Measurements from ENCODE around the gene AHCYL1.
"Not testable (repeated sequence)": the region's sequence is repeated elsewhere in the genome, so short reads cannot be mapped to it uniquely, and the experiment has no call there.

The AHCYL1 gene

DNA sequence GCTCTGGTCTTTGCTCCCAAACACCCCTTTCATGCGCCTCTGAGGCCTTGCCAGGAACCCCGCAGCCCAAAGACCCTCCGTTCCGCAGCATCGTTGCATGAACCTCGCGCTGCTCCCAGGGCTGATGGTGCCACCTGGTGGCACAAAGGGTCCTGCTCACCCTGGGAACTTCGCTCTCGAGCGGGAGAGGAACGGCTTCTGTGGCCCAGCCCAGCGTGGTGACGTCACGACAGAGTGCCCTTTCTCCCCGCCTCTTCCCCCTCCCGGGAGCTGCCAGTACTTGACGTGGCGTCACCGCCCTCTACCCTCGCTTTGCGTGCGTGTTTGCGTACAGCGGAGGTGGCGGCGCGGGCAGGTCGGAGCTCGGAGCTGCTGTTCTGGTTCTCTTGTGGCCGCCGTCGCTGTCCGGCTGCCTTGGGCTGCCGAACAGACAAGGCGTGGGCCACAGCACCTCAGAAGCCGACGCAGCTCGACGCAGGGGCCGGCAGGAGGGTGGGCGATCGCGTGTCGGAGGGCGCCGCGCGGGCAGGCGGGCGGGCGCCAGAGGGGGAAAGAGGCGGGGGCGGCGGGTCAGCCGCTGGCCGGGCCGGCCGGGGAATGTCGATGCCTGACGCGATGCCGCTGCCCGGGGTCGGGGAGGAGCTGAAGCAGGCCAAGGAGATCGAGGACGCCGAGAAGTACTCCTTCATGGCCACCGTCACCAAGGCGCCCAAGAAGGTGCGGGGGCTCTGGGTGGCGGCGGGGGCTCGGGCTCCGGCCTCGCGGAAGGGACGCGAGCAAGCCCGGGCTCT, at the start of gene AHCYL1:
Gene AHCYL1, plus strand, starts transcription at position 310 of the 791 bp plus-strand sequence. Its CDS starts 288 bp downstream, at position 598.
- peak; percentile 97 for DNase-seq

DNA sequence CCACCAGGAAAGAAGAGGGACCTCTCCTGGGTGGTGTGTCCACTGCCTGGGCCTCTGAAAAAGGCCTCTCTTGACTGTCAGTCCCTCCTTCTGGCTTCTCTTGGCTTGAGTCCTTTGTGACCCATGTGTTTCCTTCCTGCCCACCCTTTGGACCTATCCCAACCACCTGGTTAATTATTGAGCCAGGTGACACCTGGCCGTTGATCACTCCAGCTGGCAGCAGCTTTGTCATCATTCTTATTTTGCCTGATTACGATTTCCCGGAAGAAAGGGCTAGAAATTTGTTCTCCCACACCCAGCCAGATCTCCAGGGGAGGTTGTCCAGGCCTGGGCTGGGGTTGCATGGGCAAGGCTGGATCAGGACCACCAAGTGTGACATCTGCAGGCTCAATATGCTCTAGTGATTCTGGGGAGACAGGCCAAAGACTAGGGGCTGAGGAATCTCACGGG, 49.1 kb upstream of the AHCYL1 start:
- peak; percentile 64 for DNase-seq

DNA sequence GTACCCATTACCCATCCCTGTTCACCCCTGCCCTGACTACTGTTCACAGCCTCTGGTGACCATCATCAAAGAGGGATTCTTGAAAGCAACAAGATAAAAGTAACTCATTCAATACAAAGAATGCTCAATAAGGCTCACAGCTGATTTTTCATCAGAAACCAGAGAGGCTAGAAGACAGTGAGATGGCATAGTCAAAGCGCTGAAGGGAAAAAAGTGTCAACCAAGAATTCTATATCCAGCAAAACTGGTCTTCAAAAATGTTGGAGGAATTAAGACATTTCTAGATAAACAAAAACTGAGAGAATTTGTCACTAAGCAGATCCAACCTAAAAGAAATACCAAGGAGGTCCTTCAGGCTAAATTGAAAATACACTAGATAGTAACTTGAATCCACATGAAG, 46.8 kb upstream of the AHCYL1 start:
- no peak for DNase-seq

DNA sequence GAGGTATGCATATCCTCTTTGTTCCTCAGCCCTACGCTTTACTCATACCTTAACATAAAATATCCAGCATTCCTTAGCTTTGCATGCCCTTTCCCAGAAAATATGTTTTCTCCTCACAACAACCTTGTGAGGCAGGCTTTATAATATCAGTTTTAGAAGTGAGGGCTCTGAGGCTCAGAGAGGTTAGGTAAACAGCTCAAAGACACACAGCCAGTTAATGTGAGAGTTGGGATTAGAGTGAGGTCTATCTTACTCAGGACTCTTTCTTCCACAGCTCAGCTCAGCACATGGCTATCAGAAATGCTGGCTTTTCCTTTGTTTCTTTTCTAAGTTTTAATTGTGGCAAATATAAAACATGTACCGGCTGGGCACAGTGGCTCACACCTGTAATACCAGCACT, 46.0 kb upstream of the AHCYL1 start:
- DNase-seq = no peak

DNA sequence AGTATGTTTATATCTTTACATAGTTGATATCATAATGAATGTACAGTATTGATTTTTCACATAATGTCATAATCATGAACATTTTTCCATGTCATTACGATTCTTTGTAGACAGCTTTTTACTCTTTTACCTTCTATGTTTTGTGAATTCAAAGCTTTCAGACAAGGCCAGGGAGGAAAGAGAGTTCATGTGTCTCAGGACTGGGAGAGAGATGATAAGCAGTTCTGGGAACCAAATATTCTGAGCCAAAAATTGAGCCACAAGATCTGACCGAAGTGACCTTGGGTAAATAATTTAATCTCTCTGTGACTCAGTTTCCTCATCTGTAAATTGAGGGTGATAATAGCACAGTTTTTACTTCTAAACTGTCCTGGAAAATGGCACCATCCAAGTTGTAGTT, 42.1 kb upstream of the AHCYL1 start:
- no peak for DNase-seq

DNA sequence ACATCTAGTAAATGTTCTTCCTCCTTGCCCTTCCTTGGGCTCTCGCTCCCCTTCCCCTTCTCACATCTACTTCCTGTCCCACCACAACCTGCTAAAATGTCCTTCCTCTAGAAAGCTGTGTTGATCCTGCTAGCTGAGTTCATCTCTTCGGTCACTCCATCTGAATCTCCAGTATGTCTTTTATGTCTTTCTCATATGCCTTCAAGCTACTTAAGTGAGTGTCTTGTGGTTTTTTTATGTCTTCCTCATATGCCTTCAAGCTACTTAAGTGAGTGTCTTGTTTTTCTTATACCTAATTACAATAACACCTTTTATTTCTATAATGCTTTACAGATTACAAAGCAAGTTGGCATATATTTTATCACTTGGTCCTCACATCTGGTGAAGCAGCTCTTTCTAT, 40.0 kb upstream of the AHCYL1 start:
- DNase-seq = no peak

DNA sequence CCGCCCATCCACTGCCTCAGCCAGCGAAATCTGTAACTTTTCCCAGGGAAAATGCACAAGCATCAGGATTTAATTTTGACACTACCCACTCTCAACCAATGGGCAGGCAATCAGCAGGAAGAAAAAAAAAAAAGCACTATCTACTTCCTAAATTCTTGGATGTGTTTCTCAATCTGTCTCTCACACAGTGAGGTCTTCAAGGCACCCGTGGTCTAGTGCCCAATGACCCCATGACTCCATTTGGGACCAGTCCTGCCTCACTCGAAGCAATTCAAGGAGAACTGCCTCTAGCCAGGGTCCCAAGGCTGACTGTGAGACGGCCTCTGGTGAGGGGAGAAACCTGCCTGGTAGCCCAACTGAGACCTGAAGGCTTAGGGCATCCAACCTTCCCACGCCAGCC, 38.1 kb upstream of the AHCYL1 start:
- DNase-seq = no peak

DNA sequence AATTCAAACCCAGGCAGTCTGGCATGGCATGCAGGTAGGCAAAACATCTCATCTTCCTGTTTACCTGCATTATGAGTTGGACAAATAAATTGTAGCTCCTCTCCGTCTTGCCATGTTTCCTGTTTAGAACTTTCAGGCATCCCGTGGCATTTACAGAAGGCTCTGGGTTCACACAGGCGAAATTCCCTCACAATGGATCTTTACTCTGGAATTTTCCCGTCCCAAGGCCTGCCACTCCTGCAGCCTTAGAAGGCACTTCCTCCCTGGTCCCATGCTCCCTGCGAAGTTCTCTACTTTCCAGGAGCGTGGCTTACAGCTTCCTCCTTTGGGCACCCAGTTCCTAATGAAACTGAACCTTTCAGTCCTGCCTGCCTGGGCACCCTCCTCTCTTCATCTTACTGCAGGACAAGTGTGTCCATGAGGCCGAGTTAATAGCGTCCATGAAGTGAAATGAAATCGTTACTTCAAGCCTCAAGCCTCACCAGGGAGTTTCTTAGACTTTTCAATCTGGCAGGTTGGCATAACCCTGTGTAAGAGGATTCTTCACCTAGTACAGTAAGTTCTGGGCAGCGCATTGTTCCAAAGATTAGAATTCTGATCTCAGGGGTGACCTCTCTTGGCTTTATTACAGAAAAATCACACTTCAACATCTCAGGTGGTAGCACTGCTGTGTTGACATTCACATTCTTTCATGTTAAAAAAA, 36.8 kb upstream of the AHCYL1 start:
- DNase-seq = no peak

DNA sequence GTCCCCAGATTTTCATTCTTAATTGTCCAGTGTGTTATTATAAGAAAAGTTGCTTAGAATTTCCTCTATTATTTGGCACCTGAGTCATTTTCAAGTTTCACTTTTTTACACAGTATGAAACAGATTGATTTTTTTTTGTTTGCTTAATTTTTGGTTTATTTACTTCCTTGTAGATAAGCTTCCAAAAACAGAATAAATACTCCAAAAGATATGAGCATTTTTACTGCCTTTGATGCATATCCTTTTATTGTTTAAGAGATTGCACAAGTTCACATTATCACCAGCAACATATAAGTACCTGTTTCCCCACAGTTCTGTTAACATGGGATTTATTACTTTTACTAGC, 36.3 kb upstream of the AHCYL1 start:
- DNase-seq = no peak

DNA sequence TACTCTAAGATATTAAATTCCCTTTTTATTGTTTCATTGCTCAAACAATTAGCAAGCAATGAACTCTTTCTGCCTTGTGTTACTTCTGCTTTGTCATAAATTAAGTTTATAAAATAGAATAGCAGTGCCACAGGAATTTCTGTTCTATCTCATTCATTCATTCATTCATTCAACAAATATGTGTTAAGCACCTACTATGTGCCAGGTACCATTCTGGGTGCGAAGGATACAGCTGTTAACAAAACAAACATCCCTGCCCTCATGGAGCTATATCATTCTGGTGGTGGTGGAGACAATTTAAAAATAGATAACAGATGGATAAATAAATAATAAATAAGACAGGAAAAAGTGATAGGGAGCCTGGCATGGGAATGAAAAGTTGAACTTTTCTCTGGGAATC, 34.5 kb upstream of the AHCYL1 start:
- DNase-seq = no peak

DNA sequence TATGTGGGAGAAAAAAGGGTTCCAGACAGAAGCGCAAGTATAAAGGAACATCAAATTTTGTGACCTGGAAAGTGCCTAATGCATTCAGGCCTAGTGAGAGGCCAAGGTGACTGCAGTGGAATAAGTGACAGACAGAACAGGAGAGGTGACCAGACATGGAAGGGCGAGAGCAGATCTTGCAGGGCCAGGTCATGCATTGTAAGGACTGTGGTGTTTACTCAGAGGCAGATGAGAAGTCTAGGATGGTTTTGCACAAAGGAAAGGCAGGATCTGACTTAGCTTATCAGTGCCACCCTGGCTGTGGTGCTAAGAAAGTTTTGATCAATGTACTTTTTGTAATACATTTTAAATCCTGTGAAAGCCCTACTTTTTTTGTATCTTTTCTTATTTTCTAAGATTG, 34.1 kb upstream of the AHCYL1 start:
- DNase-seq = no peak

DNA sequence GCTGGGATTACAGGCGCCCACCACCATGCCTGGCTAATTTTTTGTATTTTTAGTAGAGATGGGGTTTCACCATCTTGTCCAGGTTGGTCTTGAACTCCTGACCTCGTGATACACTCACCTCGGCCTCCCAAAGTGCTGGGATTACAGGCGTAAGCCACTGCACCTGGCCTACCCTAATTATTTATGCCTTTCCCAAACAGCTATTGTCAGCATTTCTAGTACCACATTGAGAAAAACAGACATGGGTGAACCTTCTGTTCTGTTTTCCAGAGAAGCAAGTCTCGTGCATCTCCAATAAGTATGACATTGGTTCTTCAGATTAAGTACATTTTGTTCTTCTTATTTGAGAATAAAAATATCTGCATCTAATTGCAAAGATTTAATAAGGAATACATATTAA, 33.1 kb upstream of the AHCYL1 start:
- not testable (repeated sequence) for DNase-seq

DNA sequence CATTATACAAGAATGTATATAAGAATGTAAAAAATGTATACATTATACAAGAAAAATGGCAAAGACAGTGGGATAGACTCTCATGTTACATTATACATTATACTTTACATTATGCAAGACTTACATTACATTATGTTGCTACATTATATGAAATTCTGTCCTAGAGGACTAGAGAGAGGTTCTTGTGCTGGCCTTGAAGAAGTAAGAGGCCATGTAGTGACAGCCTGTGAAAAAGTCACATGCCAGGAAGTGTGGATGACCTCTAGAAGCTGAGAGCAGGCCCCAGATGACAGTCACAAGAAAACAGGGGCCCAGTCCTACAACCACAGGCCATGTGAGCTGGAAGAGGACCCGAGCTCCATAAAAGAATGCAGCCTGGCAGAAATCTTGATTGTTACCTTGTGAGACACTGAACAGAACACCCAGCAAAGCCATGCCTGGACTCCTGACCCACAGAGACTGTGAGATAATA, 30.5 kb upstream of the AHCYL1 start:
- DNase-seq = no peak

DNA sequence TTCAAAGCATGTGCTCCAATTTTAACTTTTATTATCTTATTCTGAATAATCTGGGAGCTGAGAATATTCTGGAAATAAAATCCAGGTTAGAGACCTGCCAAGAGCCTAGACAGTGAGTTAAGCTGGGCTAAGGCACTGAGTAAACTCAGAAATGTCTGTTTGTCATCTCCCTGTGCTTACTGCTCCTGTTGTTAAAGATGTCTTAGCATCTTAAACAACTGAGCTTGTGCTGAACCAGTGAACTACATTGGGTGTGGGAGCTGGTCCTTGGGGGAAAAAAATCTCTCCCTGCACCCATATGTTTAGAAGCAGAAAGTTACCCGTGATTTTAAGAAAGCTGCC, 25.0 kb upstream of the AHCYL1 start:
- no peak for DNase-seq

DNA sequence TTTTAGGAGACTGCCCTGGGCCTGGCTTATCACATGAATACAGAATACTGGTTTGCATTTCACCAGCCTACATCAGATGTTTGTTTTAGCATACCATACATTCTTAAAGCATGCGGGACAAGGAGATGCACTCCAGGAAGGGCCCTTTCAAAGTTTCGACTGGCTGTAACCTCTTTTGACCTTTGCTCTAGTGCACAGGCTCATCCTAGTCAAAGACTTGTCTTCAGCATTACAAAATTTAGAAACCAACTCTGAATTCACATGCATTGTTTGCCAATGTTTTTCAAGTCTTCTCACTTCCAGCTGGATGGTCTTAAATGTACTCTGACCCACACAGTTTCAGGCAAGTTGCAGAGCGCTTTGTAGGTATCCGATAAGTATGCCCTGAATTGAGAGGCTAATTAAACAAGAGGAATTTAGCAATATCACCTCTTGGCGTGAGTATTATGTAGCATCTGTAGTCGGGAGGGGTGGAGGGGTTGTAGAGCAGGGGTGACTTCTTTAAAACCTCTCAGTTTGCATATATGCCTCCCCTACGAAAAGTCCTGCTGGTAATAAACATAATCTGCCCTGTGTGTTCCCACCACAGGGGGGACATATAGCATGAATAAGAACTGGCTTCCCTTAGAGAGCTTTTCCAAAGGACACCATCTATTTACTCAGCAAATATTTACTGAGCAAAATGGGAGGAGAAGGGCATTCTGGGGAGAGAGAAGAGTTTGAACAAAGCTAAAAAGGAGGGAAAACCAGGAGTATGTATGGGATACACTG, 24.4 kb upstream of the AHCYL1 start:
- DNase-seq = peak; percentile 65

DNA sequence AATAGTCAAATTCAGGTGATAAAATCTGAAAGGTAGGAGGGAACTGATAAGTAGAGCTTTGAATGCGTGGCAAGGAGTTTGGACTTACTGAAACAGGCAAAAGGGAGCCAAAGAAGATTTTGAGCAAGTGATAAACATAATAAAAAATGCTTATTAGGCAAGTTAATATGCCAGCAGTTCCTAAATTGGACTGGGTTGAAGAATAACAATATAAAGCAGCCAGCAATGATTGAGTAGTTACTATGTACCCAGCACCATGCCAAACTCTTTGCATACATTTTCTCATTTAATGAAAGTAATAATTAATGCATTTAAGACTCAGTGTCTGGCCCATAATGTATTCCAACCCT, 23.8 kb upstream of the AHCYL1 start:
- DNase-seq = no peak

DNA sequence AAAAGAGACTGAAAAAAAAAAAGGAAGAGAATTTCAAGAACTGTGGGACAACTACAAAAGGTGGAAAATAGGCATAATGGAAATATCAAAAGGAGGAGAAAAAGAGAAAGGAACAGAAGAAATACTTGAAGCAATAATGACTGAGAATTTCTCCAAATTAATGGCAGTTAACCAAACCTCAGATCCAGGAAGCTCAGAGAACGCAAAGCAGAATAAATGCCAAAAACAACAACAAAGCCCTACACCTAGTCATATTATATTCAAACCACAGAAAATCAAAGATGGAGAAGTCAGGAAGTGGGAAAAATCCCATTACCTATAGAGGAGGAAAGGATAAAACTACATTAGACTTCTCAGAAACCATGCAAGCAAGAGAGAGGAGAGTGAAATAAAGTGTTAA, 20.7 kb upstream of the AHCYL1 start:
- no peak for DNase-seq

DNA sequence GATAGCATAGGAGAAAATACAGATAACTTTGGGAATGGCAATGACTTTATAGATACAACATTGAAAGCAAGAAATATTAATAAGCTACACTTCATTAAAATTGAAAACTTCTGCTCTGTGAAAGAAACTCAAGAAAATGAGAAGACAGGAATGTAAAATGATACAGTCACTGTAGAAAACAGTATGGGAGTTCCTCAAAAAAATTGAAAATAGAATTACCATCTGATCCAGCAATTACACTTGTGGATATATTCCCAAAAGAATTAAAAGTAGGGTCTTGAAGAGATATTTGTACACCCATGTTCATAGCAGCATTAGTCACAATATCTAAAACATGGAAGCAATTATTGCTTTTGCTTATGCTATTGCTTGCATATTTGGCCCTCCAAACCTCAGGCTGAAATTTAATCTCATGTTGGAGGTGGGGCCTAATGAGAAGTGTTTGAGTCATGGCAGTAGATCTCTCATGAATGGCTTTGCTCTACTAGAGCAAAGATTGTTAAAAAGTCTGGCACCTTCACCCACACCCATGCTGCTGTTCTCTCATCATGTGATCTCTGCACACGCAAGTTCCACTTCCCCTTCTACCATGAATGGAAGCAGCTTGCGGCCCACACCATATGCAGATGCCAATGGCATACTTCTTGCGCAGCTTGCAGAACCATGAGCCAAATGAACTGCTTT, 15.3 kb upstream of the AHCYL1 start:
- no peak for DNase-seq

DNA sequence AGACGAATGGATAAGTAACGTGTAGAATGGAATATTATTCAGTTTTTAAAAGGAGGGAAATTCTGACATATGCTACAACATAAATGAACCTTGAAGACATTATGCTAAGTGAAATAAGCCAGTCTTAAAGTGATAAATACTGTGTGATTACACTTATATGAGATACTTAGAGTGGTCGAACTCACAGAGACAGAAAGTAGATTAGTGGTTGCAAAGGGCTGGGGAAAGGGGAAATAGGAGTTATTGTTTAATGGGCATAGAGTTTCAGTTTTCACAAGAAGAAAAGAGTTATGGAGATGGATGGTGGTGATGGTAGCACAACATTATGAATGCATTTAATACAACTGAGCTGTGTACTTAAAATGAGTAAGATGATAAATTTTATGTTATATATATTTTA, 14.7 kb upstream of the AHCYL1 start:
- DNase-seq = no peak

DNA sequence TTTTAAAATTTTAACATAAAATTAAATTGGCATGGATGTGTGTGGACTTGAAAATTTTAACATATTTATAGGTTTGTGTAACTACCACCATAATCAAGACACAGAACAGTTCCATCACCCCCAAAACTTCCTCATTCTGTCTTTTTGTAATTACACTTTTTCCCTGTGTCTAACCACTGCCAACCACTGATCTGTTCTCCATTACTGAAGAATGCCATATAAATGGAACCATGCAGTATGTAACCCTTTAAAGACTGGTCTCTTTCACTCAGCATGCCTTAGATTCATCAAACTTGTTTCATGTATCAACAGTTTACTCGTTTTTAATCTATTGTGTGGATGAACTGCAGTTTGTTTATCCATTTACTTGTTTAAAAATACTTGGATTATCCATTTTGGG, 13.0 kb upstream of the AHCYL1 start:
- DNase-seq = no peak

DNA sequence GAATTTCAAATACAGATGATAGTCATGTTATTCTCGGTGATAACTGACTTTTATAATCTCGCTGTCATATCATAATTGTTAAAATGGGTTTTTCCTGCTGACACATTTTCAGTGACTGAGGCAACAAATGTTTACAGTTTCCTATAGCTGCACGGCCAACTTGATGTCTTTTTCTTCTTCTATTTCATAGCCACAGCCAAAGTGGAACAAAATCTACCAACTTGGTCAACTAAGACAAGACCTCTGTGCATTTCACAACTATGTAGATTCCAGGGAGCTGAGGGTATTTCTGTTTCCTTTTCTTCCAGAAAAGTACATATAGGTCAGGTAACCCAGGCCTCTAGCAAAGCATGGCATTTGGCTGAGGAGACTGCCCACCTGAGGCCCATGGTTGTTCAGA, 10.4 kb upstream of the AHCYL1 start:
- no peak for DNase-seq

DNA sequence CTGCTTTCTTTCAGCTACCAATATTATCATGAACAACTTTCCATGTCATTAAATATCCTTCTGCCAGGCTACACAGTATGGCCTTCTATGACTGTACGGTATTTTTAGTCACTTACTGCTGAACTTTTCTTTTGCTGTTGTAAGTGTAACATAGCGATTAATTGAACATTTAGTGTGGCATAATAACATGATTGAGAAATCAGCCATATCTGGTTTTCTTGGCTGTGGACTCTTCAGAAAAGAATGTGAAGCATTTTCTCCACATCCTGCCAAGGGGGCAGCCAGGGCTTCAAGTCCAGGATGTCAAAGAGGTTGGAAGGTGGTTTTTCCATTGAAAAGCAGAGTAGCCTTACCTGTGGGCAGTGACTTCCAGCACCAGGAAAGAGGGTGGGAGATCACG, 8.8 kb upstream of the AHCYL1 start:
- DNase-seq = no peak

DNA sequence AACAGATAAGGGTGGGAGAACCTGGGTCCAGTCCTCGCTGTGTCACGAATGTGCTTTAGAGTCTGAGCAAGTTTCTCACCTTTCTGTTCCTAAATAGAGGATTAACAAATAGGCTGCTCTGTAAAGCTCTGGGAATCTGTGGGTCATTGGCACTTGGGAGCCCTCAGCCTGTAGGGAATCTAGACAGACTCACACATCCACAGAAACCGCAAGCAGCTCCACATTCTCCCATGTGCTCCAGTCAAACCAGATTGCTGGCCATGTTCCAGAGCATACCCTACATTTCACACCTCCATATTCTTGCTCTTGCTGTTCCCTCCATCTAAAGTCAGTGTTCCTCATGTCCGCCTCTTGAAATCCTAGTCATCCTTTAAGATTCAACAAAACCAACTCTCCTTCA, 7.8 kb upstream of the AHCYL1 start:
- no peak for DNase-seq

All from NCI-H774 (cell line).